ENCODE measurements around the gene SPN.

DNA sequence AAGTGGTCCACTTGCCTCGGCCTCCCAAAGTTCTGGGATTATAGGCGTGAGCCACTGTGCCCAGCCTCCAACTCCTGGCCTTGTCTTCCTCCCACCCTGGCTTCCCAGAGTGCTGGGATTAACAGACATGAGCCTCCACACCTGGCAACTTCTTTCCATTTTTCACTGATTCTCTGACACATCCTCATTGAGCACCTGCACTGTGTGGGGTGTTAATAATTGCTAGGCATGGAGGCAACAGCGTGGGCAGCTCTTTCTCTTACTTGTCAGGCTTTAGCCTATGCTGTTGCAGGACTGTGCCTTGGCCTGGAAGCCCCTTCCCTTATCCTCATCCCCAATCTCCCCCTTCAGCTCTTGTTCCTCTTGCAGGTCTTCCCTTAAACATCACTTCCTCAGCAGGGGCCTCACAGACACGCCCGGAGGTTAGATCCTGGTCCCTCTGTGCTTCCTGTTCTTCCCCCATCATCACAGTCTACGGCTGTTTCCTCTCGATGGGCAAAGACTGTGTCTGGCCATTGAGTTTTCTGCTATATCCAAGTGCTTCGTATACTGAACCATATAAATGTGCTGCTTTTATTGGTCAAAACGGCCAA lies 23.8 kb downstream of the SPN start:
- TF ChIP-seq, protein P1, sequence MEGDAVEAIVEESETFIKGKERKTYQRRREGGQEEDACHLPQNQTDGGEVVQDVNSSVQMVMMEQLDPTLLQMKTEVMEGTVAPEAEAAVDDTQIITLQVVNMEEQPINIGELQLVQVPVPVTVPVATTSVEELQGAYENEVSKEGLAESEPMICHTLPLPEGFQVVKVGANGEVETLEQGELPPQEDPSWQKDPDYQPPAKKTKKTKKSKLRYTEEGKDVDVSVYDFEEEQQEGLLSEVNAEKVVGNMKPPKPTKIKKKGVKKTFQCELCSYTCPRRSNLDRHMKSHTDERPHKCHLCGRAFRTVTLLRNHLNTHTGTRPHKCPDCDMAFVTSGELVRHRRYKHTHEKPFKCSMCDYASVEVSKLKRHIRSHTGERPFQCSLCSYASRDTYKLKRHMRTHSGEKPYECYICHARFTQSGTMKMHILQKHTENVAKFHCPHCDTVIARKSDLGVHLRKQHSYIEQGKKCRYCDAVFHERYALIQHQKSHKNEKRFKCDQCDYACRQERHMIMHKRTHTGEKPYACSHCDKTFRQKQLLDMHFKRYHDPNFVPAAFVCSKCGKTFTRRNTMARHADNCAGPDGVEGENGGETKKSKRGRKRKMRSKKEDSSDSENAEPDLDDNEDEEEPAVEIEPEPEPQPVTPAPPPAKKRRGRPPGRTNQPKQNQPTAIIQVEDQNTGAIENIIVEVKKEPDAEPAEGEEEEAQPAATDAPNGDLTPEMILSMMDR (IDR thresholded peaks at IDR 0.05; ENCODE audit: low read length): no peak
- TF ChIP-seq EZH2phosphoT487 (IDR thresholded peaks at IDR 0.05; ENCODE audit: low read length) (no peak), EZH2 (optimal IDR thresholded peaks at IDR 0.05; ENCODE audit: low read depth, low read length) (no peak)
